DMS114 treated with DMSO at 0.1 percent for 48 hours (cell line): ENCODE results near the gene SNPH.

Source experiments
- DNase-seq: peaks from one replicate; lab custom pipeline; 2025; ENCODE audit not compliant: unreplicated experiment; lab: John Stamatoyannopoulos, UW

The SNPH gene

DNA sequence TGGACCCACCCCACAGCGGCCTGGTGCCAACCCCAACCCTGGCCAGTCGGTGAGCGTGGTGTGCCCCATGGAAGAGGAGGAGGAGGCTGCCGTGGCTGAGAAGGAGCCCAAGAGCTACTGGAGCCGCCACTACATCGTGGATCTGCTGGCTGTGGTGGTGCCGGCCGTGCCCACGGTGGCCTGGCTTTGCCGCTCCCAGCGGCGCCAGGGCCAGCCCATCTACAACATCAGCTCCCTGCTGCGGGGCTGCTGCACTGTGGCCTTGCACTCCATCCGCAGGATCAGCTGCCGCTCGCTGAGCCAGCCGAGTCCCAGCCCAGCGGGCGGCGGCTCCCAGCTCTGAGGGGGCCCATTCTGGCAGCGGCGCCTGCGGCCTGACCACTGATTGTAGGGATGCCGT lies 39.6 kb downstream of the SNPH start:
- DNase-seq, result no peak

DNA sequence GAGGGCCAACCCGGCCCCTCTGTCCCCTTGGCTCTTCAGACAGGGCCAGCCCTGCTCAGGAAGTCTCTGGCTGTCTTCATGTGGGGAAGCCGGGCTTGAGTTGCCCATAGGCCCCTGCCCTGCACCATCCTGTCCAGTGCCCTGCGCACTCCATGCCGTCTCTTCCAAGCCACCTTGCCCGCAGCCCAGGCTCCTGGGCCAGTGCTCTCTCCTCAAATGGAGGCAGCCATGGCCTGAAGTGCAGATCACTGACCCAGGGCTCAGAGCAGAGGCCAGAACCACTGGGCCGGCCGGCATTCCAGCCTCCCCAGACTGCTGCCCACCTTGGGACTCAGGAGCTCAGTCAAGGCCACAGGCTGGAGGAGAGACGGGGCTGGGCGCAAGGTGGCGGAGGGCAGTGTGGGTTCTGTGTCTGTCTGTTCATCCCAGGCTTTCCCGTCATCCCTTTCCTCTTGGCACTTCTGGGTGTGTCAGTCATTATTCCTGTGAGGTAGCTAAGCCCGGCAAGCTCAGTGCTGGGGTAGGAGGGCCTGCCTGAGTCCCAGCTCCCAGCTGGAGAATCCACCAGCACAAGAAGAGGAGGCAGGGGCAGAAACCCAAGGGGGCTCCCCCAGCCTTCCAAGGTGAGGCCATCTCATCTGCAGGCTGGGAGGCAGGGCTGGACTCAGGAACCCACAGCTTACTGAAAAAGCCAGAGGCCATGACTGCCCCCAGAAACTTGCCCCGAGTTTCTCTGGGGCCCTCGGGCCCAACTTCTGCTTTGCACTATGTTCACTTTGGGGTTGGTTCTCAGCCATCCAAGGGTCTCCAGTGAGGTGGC lies 40.4 kb downstream of the SNPH start:
- no peak for DNase-seq

DNA sequence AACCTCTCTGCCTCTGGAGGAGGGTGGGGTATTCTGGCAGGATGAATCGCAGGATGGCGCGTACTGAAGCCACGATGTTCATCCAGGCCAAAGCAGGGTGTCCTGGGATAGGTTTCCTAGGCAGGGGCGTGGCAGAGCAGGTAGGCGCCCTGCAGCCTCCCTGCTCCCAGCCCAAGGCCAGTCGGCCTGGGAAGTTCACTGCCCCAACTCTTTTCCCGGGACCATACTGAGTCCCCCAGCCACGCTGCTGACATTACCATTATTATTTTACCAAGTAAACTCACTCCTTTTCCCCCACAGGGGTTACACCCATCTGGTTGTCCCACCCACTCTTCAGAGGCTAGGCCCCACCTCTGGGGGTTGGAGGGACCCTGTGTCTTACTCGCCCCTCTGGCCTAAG lies 41.1 kb downstream of the SNPH start:
- no peak for DNase-seq

- DNase-seq, result no peak
Measured at GRCh38 chr20:1307571-1307971, 41.5 kb downstream of the SNPH start.

GRCh38 chr20:1308067-1308701 lies 42.1 kb downstream of the SNPH start:
- no peak for DNase-seq

- no peak for DNase-seq
Measured at GRCh38 chr20:1308702-1309095, 42.6 kb downstream of the SNPH start.

DNA sequence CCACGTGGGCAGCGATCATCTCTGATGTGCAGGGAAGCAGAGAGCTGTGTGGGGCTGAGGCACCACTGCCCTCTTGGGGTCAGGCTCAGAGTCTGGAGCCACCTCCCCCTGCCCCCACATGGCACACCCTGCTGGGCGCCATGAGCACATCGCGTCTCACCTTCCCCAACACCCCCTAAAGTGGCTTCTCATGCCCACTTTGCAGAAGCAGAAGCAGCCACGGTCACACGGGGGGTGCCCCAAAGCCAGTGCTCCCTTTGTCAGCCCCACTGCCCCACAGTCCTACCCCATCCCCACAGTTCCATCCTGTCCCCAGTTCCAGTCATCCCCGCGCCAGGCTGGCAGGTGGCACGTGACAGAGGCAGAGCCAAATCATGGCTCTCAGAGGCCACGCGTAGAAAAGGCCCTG lies 43.3 kb downstream of the SNPH start:
- no peak for DNase-seq

GRCh38 chr20:1310071-1310470 lies 44.0 kb downstream of the SNPH start:
- DNase-seq, result no peak

DNA sequence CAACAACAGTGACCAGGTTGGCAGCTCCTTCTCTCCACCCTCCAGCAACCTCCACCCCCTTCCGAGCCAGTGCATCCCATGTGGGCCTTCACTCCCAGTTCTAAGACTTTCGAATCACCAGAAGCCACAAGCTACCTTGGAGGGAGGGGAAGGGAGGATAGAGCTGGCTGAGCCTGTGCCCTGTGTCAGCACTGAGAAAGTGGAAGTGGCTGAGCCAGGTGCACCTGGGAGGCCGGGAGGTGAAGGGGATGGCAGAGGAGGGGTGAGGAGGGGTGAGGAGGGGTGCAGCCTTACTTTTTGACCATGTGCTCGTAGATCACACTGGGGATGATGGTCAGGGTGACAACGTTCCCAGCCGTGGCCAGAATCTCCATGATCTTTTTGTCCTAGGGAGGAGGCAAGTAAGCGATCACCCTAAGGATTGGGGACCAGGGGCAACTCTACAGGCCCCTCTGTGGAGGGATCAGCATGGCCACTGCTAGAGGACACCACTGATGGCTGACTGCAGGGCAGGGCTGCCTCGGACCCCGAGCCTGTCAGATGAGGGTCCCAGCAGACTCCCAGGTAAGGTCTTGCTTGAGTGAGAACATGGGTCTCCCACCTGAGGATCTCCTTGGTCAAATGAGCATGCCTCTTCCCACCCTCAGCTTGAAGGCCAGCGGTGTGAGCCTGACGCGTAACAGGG lies 44.6 kb downstream of the SNPH start:
- no peak for DNase-seq

DNA sequence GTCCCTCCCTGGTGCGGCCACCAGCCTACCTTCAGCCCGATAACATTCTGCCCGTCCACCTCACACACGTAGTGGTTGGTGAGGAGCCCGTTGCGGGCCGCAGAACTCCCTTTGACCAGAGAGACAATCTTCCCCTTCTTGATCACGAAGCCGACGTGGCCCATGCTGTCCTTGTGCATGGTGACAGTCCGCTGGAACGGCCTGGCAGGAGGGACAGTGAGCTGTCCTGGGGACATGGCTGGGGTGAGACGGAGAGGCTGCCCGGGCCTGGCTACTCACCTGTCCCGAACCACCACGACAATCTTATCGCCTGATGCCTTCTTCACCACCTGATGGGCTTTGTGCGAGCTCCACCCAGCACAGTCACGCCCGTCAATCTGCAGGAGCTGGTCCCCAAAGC lies 46.2 kb downstream of the SNPH start:
- no peak for DNase-seq

DNA sequence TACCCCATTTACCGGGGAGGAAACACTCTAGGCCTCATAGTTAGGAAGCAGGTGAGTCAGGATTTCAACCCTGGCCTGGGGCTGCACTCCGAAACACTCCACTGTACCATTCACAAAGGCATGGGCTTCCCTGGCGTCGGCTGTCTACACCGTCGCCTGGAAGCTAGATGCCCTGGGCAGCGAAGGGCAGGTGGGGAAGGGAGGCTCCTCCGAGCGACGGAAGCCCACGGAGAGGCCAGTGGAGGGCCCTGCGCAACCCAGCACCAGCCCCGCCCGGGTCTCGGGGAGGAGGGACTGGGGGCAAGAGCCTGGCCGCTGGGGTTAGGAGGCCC lies 46.8 kb downstream of the SNPH start:
- no peak for DNase-seq

DNA sequence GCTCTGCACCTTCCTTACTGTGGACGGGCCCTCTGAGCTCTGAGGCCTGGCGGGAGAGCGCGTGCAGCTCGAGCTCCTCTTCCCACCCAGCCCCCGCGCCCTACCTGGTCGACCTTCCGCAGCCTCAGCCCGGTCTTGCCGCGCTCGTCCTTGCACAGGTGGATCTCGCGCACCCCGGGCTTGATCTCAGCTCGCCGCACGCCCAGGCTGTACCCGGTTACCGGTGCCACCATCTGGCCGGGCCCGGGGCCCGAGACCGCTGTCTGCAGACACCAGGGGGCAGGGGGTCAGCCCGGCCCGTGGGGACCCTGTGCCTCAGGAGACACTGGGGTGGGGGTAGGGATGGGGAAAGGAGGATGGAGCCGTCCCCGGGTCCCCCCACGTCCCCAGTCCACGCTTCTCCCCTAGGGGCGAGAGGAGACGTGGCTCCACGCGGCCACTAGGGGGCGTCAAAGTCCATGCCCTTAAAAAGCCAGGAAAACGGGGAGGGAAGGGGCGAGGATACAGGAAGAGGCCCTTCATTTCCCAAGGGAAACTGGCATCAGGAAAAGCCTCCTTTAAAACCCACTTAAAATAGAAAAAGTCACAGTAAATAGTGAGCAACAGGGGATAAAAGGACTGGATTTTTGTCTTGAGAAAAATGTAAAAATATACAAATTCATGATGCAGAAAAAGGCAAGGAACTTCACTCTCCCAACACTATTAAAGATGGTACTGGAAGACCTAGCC lies 47.3 kb downstream of the SNPH start:
- peak; percentile 42 for DNase-seq

GRCh38 chr20:1315804-1316203 lies 49.7 kb downstream of the SNPH start:
- DNase-seq, result no peak

DNA sequence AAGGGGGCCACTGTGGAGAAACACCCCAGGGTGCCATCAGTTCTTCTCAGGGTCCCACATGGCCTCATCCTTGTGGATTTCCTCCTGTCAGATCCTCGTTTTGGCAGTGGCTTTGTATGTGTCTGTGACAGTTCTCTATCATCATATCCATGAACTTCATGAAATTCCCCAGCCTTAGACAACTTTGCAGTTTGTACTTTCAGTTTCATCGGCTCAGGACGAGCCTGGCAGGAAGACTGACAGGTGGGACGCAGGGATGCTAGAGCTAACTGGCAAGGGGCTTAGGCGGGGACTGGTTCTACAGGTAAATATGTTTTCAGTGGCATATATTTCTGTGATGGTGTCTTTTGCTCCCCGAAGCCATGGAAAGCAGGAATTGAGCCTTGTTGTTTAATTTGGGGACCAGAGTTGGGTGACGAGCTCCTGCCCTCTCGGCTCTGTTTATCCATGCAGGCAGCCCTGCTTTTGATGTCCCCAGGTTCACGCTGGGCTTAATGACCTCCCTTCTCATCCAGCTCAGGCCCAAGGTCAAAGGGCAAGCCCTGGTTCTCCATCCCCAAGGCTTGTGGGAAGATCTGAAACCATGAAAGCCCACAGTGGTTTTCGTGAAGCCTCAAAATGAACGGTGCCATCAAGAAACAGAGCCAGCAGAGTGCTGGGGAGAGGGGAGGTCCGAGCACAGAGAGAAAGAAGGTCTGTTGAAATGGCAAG lies 51.6 kb downstream of the SNPH start:
- no peak for DNase-seq

GRCh38 chr20:1319051-1319450 lies 53.0 kb downstream of the SNPH start:
- no peak for DNase-seq

- no peak for DNase-seq
Measured at GRCh38 chr20:1319462-1319861, 53.4 kb downstream of the SNPH start.

DNA sequence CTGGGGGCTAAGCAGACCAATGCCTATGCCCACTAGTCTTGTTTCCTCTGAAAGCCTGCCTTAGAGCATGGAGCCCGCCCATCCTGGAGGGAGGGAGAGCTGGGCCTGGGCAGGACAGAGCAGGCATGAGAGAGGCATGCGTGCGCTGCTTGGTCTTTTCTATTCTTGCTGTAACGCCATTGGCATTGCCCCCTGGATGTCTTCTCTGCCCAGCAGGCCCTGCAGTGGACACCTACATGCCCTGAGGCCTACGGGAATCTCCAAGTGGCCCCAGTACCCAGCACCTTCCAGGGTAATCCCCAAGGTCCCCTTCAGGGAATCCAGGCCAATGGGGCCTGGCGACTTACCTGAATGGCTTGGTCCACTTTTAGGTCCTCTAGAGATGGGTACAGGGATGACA lies 53.9 kb downstream of the SNPH start:
- DNase-seq, result no peak

GRCh38 chr20:1320902-1321653 lies 55.0 kb downstream of the SNPH start:
- no peak for DNase-seq

- DNase-seq, result no peak
Measured at GRCh38 chr20:1321654-1321939, 55.5 kb downstream of the SNPH start.

GRCh38 chr20:1322511-1323245 lies 56.6 kb downstream of the SNPH start:
- DNase-seq, result no peak
